Activated naive CD8-positive, alpha-beta T cell (primary cell): ENCODE measurements around the gene MRM3.
"Not testable (repeated sequence)": the region's sequence is repeated elsewhere in the genome, so short reads cannot be mapped to it uniquely, and the experiment has no call there.

Experiments
- H3K27ac Mint-ChIP-seq: one replicate; pipeline ENCODE4 v1.8.0; 2021; ENCODE audit warnings: mixed read lengths
- H3K27me3 Mint-ChIP-seq: one replicate; pipeline ENCODE4 v1.8.0; 2021; ENCODE audit warnings: mixed read lengths
- H3K36me3 Mint-ChIP-seq: one replicate; pipeline ENCODE4 v1.8.0; 2021; ENCODE audit warnings: mixed read lengths
- H3K4me1 Mint-ChIP-seq: one replicate; pipeline ENCODE4 v1.8.0; 2021; ENCODE audit warnings: low read depth, mixed read lengths
- H3K4me3 Mint-ChIP-seq: one replicate; pipeline ENCODE4 v1.8.0; 2021; ENCODE audit warnings: mild to moderate bottlenecking, mixed read lengths
- H3K9me3 Mint-ChIP-seq: one replicate; pipeline ENCODE4 v1.8.0; 2021; ENCODE audit warnings: low read depth, mixed read lengths

MRM3 gene

GRCh38 chr17:781805-782731, at the start of gene MRM3, which contains the start of gene GLOD4:
TSS of gene MRM3 (plus strand) at chr17:782353. CDS start at chr17:782379, 26 bp downstream.
TSS of gene GLOD4 (minus strand) at chr17:782280. CDS start at chr17:782255, 25 bp downstream.
- H3K27me3 Mint-ChIP-seq = no peaks in the 10 kb centered on the region
- H3K9me3 Mint-ChIP-seq = no peaks in the 10 kb centered on the region
- H3K4me3 Mint-ChIP-seq = peak within 1 kb of the TSS; percentile 97
- H3K36me3 Mint-ChIP-seq = peaks cover 2% of the 10 kb centered on the region
- H3K4me1 Mint-ChIP-seq = peaks cover 35% of the 10 kb centered on the region
- peak within 1 kb of the TSS; percentile 96 for H3K27ac Mint-ChIP-seq

GRCh38 chr17:732902-733720, 49.0 kb upstream of the MRM3 start:
- H3K27ac Mint-ChIP-seq = peak overlapping the region; percentile 84
- H3K27me3 Mint-ChIP-seq = no peaks in the 10 kb centered on the region
- H3K36me3 Mint-ChIP-seq = no peaks in the 10 kb centered on the region
- peaks cover 15% of the 10 kb centered on the region for H3K4me1 Mint-ChIP-seq
- H3K4me3 Mint-ChIP-seq = peak overlapping the region; percentile 89
- no peaks in the 10 kb centered on the region for H3K9me3 Mint-ChIP-seq

GRCh38 chr17:733743-734142, 48.4 kb upstream of the MRM3 start:
- Mint-ChIP-seq H3K27me3 (no peaks in the 10 kb centered on the region), H3K4me3 (peak overlapping the region; percentile 89), H3K9me3 (no peaks in the 10 kb centered on the region), H3K4me1 (peaks cover 15% of the 10 kb centered on the region), H3K27ac (peak overlapping the region; percentile 84), H3K36me3 (peaks cover 2% of the 10 kb centered on the region)

GRCh38 chr17:737561-738113, 44.5 kb upstream of the MRM3 start:
- H3K36me3 Mint-ChIP-seq = peaks cover 4% of the 10 kb centered on the region
- no peaks in the 10 kb centered on the region for H3K9me3 Mint-ChIP-seq
- H3K27me3 Mint-ChIP-seq = no peaks in the 10 kb centered on the region
- no peak overlapping the region for H3K27ac Mint-ChIP-seq
- H3K4me1 Mint-ChIP-seq = peaks cover 23% of the 10 kb centered on the region
- no peak overlapping the region for H3K4me3 Mint-ChIP-seq

GRCh38 chr17:740240-741017, 41.7 kb upstream of the MRM3 start:
- Mint-ChIP-seq H3K4me1 (peaks cover 22% of the 10 kb centered on the region), H3K36me3 (peaks cover 6% of the 10 kb centered on the region), H3K4me3 (peak overlapping the region; percentile 36), H3K27ac (peak overlapping the region; percentile 16), H3K27me3 (no peaks in the 10 kb centered on the region), H3K9me3 (no peaks in the 10 kb centered on the region)

GRCh38 chr17:742147-742793, 39.9 kb upstream of the MRM3 start:
- H3K4me3 Mint-ChIP-seq = no peak overlapping the region
- H3K27ac Mint-ChIP-seq = no peak overlapping the region
- peaks cover 6% of the 10 kb centered on the region for H3K36me3 Mint-ChIP-seq

GRCh38 chr17:743139-743538, 39.0 kb upstream of the MRM3 start:
- Mint-ChIP-seq H3K4me3 (no peak overlapping the region), H3K27me3 (no peaks in the 10 kb centered on the region), H3K9me3 (no peaks in the 10 kb centered on the region), H3K36me3 (peaks cover 6% of the 10 kb centered on the region), H3K27ac (peak overlapping the region; percentile 54), H3K4me1 (peaks cover 25% of the 10 kb centered on the region)

More at GRCh38 chr17:742147-742793, 39.9 kb upstream of the MRM3 start:
- Mint-ChIP-seq H3K4me1 (peaks cover 22% of the 10 kb centered on the region), H3K27me3 (no peaks in the 10 kb centered on the region), H3K9me3 (no peaks in the 10 kb centered on the region)

GRCh38 chr17:744937-745336, 37.2 kb upstream of the MRM3 start:
- H3K36me3 Mint-ChIP-seq = peaks cover 8% of the 10 kb centered on the region
- no peak overlapping the region for H3K27ac Mint-ChIP-seq
- H3K4me1 Mint-ChIP-seq = peaks cover 37% of the 10 kb centered on the region
- no peaks in the 10 kb centered on the region for H3K27me3 Mint-ChIP-seq
- H3K9me3 Mint-ChIP-seq = no peaks in the 10 kb centered on the region
- no peak overlapping the region for H3K4me3 Mint-ChIP-seq

GRCh38 chr17:745406-745805, 36.7 kb upstream of the MRM3 start:
- H3K9me3 Mint-ChIP-seq = no peaks in the 10 kb centered on the region
- peaks cover 38% of the 10 kb centered on the region for H3K4me1 Mint-ChIP-seq
- H3K27me3 Mint-ChIP-seq = no peaks in the 10 kb centered on the region
- no peak overlapping the region for H3K4me3 Mint-ChIP-seq
- peaks cover 12% of the 10 kb centered on the region for H3K36me3 Mint-ChIP-seq
- no peak overlapping the region for H3K27ac Mint-ChIP-seq

GRCh38 chr17:746181-746580, 36.0 kb upstream of the MRM3 start:
- Mint-ChIP-seq H3K4me3 (no peak overlapping the region), H3K27ac (no peak overlapping the region), H3K36me3 (peaks cover 17% of the 10 kb centered on the region), H3K4me1 (peaks cover 38% of the 10 kb centered on the region), H3K27me3 (no peaks in the 10 kb centered on the region), H3K9me3 (no peaks in the 10 kb centered on the region)

GRCh38 chr17:746783-747629, 35.1 kb upstream of the MRM3 start:
- H3K27ac Mint-ChIP-seq = no peak overlapping the region
- H3K27me3 Mint-ChIP-seq = no peaks in the 10 kb centered on the region
- H3K4me3 Mint-ChIP-seq = no peak overlapping the region
- H3K4me1 Mint-ChIP-seq = peaks cover 40% of the 10 kb centered on the region
- H3K9me3 Mint-ChIP-seq = no peaks in the 10 kb centered on the region
- peaks cover 15% of the 10 kb centered on the region for H3K36me3 Mint-ChIP-seq

GRCh38 chr17:748604-749003, 33.5 kb upstream of the MRM3 start:
- not testable (repeated sequence) for H3K4me3 Mint-ChIP-seq, H3K9me3 Mint-ChIP-seq, H3K27ac Mint-ChIP-seq, H3K27me3 Mint-ChIP-seq
- Mint-ChIP-seq H3K36me3 (peaks cover 15% of the 10 kb centered on the region), H3K4me1 (peaks cover 40% of the 10 kb centered on the region)

GRCh38 chr17:749359-749758, 32.8 kb upstream of the MRM3 start:
- Mint-ChIP-seq H3K36me3 (peaks cover 14% of the 10 kb centered on the region), H3K4me3 (peak overlapping the region; percentile 99), H3K4me1 (peaks cover 37% of the 10 kb centered on the region)
- H3K27ac Mint-ChIP-seq, H3K9me3 Mint-ChIP-seq, H3K27me3 Mint-ChIP-seq: not testable (repeated sequence)
